A549 (cell line): ENCODE results near the gene METRNL. TPM values are rescaled to one million over a fixed set of nuclear protein-coding genes. Genes with fewer than 3 reads are reported as not detected.

ENCODE experiments used
- ATAC-seq, 2 experiments: fragments of 200-7000 bp in 1 of 2; fragments of >200 bp in 1 of 2; cut with Nextera tagmentation in 1 of 2; cut with Tn5 transposase in 1 of 2; 3 replicates each; pipeline versions ENCODE4 v1.8.0 to v1.9.1; 2018 to 2020; ENCODE audit warnings: mild to moderate bottlenecking in 1 of 2, moderate library complexity in 1 of 2
- CTCF ChIA-PET: fragments of 300-600 bp; sonication (Branson Sonifier 250); formaldehyde crosslinking; extraction: SDS; loops from one replicate; lab custom pipeline; 2021; ENCODE audit warnings: antibody characterized with exemption, inconsistent platforms; lab: Yijun Ruan, JAX
- POLR2A ChIA-PET: fragments of 350-600 bp; formaldehyde crosslinking; extraction: SDS; loops from one replicate; lab custom pipeline; 2021; ENCODE audit warnings: antibody characterized with exemption, inconsistent platforms; lab: Yijun Ruan, JAX
- DNase-seq, 2 experiments: peaks; one replicate each; pipeline versions ENCODE4 v3.0.0 to v3.0.0-alpha.2; 2011 to 2016; ENCODE audit warnings: low read depth in 1 of 2, low spot score in 1 of 2
- FAIRE-seq: peaks from 2 replicates; lab custom pipeline; 2011; peaks lifted over from hg19 to GRCh38; lab: Jason Lieb, UNC
- H3K27ac ChIP-seq, 2 experiments: fragments of >200 bp; sonication (Bioruptor Twin); formaldehyde crosslinking; 3 replicates each; pipeline ENCODE4 v1.5.1; 2016 to 2017
- H3K4me1 ChIP-seq: fragments of >200 bp; sonication (Bioruptor Twin); formaldehyde crosslinking; 3 replicates; pipeline ENCODE4 v1.6.1; 2016
- H3K4me2 ChIP-seq: fragments of >200 bp; sonication (Bioruptor Twin); formaldehyde crosslinking; 3 replicates; pipeline ENCODE4 v1.6.1; 2016
- H3K4me3 ChIP-seq: fragments of >200 bp; sonication (Bioruptor Twin); formaldehyde crosslinking; 3 replicates; pipeline ENCODE4 v1.5.1; 2016
- H3K9me3 ChIP-seq: fragments of >200 bp; sonication (Bioruptor Twin); formaldehyde crosslinking; 3 replicates; pipeline ENCODE4 v1.6.1; 2016
- BHLHE40 ChIP-seq: IDR thresholded peaks from 2 replicates; pipeline ENCODE4 v1.6.1; 2012; ENCODE audit warnings: low read depth, low read length, inconsistent platforms
- CBX2 ChIP-seq: fragments of 200-600 bp; sonication (generic); IDR thresholded peaks from 2 replicates; pipeline ENCODE4 v1.6.1; 2016; ENCODE audit warnings: low read depth, mild to moderate bottlenecking, borderline replicate concordance
- CHD2 ChIP-seq: fragments of 150-350 bp; IDR thresholded peaks from 2 replicates; pipeline ENCODE4 v1.6.1; 2014; ENCODE audit warnings: low read length; ENCODE audit not compliant: partially characterized antibody
- EHMT2 ChIP-seq: fragments of 200-600 bp; sonication (generic); IDR thresholded peaks from 2 replicates; pipeline ENCODE4 v1.6.1; 2016; ENCODE audit warnings: antibody characterized with exemption, low read depth, mild to moderate bottlenecking, moderate library complexity
- FOSL2 ChIP-seq, 2 experiments: fragments of 450-650 bp in 1 of 2; fragments of >200 bp in 1 of 2; sonication (Bioruptor Twin) in 1 of 2; formaldehyde crosslinking; IDR thresholded peaks; 2 replicates each; pipeline versions ENCODE4 v1.5.0 to v1.6.1; 2016 to 2020; ENCODE audit warnings: mild to moderate bottlenecking in 1 of 2, moderate library complexity in 1 of 2
- FOXS1 ChIP-seq: fragments of 250-450 bp; sonication (Bioruptor Pico); IDR thresholded peaks from 2 replicates; pipeline ENCODE4 v1.5.0; 2020; ENCODE audit warnings: mild to moderate bottlenecking, moderate library complexity
- GATA3 ChIP-seq: IDR thresholded peaks from 2 replicates; pipeline ENCODE4 v1.6.1; 2012; ENCODE audit warnings: borderline replicate concordance
- HOXA7 ChIP-seq: fragments of 250-450 bp; sonication (Bioruptor Pico); IDR thresholded peaks from 2 replicates; pipeline ENCODE4 v1.5.0; 2020; ENCODE audit warnings: mild to moderate bottlenecking, moderate library complexity
- HOXB13 ChIP-seq: fragments of 250-450 bp; sonication (Bioruptor Pico); IDR thresholded peaks from 2 replicates; pipeline ENCODE4 v1.5.0; 2020; ENCODE audit warnings: low read depth, mild to moderate bottlenecking, moderate library complexity
- KDM1A ChIP-seq: fragments of 200-600 bp; sonication (generic); IDR thresholded peaks from 2 replicates; pipeline ENCODE4 v1.6.1; 2016; ENCODE audit warnings: low read depth, mild to moderate bottlenecking
- MAFK ChIP-seq: fragments of 450-650 bp; IDR thresholded peaks from 2 replicates; pipeline ENCODE4 v1.6.1; 2014; ENCODE audit not compliant: partially characterized antibody
- NPAS2 ChIP-seq: fragments of 250-450 bp; sonication (Bioruptor Pico); IDR thresholded peaks from 2 replicates; pipeline ENCODE4 v1.8.0; 2022; ENCODE audit warnings: mild to moderate bottlenecking, moderate library complexity, borderline replicate concordance
- NR3C1 ChIP-seq: fragments of >200 bp; sonication (Bioruptor Twin); formaldehyde crosslinking; IDR thresholded peaks from 3 replicates; pipeline ENCODE4 v1.6.1; 2017
- PHF8 ChIP-seq: fragments of 200-600 bp; sonication (generic); IDR thresholded peaks from 2 replicates; pipeline ENCODE4 v1.6.1; 2016; ENCODE audit warnings: low read depth, mild to moderate bottlenecking, antibody characterized with exemption, moderate library complexity, borderline replicate concordance
- POLR2A ChIP-seq: IDR thresholded peaks from 2 replicates; pipeline ENCODE4 v1.6.1; 2012; ENCODE audit warnings: mild to moderate bottlenecking, low read length
- RARB ChIP-seq: fragments of 250-450 bp; sonication (Bioruptor Pico); IDR thresholded peaks from 2 replicates; pipeline ENCODE4 v1.8.0; 2021; ENCODE audit warnings: mild to moderate bottlenecking, moderate library complexity
- RCOR1 ChIP-seq: fragments of 150-350 bp; IDR thresholded peaks from 2 replicates; pipeline ENCODE4 v1.6.1; 2014; ENCODE audit warnings: antibody characterized with exemption, low read length, low read depth
- RFX5 ChIP-seq: fragments of 450-650 bp; IDR thresholded peaks from 2 replicates; pipeline ENCODE4 v1.7.1; 2014; ENCODE audit warnings: antibody characterized with exemption, mild to moderate bottlenecking, moderate library complexity
- RNF2 ChIP-seq: fragments of 200-600 bp; sonication (generic); IDR thresholded peaks from 2 replicates; pipeline ENCODE4 v1.6.1; 2016; ENCODE audit warnings: low read depth, mild to moderate bottlenecking, antibody characterized with exemption, moderate library complexity, borderline replicate concordance
- SMC3 ChIP-seq: fragments of >200 bp; sonication (Bioruptor Twin); formaldehyde crosslinking; IDR thresholded peaks from 3 replicates; pipeline ENCODE4 v1.6.1; 2018; ENCODE audit warnings: inconsistent platforms
- TP53 ChIP-seq: fragments of 250-450 bp; sonication (Bioruptor Pico); IDR thresholded peaks from 2 replicates; pipeline ENCODE4 v1.5.0; 2021; ENCODE audit warnings: mild to moderate bottlenecking, moderate library complexity
- ZFP36 ChIP-seq: fragments of 450-650 bp; IDR thresholded peaks from 2 replicates; pipeline ENCODE4 v1.6.1; 2014; ENCODE audit warnings: borderline replicate concordance; ENCODE audit not compliant: partially characterized antibody
- ZSCAN20 ChIP-seq: fragments of 250-450 bp; sonication (Bioruptor Pico); IDR thresholded peaks from 2 replicates; pipeline ENCODE4 v1.8.0; 2022; ENCODE audit warnings: mild to moderate bottlenecking, moderate library complexity
- WGBS: methylation state at CpG from one replicate; pipeline ENCODE4 v1.1.6; 2017; ENCODE audit errors: missing lambda C conversion rate; 5-methylcytosine and 5-hydroxymethylcytosine counted together
- polyA plus RNA-seq, 4 experiments: library from polyadenylated mRNA; depleted of rRNA in 3 of 4; stranded (reverse); fragments of >200 nt; fragmentation: RNase III in 1 of 4; extraction: RNeasy Plus Mini Kit Qiagen cat#74134 plus additional on column Dnase treatment in 1 of 4; gene quantifications; 2 replicates in 3 of 4; 3 replicates in 1 of 4; pipeline ENCODE4 v1.2.3, GENCODE V29; 2011 to 2017
- TF ChIP-seq, protein P1 (sequence below): IDR thresholded peaks from 2 replicates; pipeline ENCODE4 v1.6.1; 2012
- TF ChIP-seq, protein P2 (sequence below): fragments of >200 bp; sonication (Bioruptor Twin); formaldehyde crosslinking; IDR thresholded peaks from 3 replicates; pipeline ENCODE4 v1.5.1; 2016
- TF ChIP-seq, protein P3 (sequence below): fragments of 450-650 bp; IDR thresholded peaks from 2 replicates; pipeline ENCODE4 v1.6.1; 2014; ENCODE audit warnings: antibody characterized with exemption
- TF ChIP-seq, protein P4 (sequence below): IDR thresholded peaks from 2 replicates; pipeline ENCODE4 v1.6.1; 2012
- TF ChIP-seq, protein P5 (sequence below): fragments of >200 bp; sonication (Bioruptor Twin); formaldehyde crosslinking; IDR thresholded peaks from 2 replicates; pipeline ENCODE4 v1.6.1; 2016

METRNL gene
- polyA plus RNA-seq, 2 of the 4 experiments (the other 2 are of a cell fraction) = 1.7 to 6.4 TPM

DNA sequence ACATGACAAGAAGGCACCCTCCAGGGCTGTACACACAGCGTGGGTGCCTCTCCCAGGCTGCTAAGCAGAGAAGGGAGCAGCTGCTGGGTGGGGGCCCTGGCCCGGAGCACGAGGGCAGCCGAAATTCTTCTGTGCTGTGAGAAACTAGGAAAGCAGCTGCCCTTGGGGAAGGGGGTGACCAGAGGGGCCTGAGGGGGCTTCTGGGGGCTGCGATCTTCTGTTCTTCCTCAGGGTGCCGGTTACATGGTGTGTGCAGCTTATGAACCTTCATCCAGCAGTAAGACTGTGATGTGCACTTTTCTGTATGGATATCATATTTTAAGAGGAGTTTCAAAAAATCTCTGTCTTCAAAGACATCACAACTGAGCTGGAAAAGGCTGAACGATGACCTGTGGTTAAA, 43.2 kb upstream of the METRNL start:
- no peak overlapping the region for H3K4me2 ChIP-seq
- FAIRE-seq (no peak), DNase-seq (no peak), ATAC-seq (peak in 1 of 2 experiments; percentile 26; a peak in 1 of 6 replicates)
- 90% methylated on average over 7 of the region's 7 CpGs for WGBS
- TF ChIP-seq RARB (CRISPR knock-in tag) (no peak), HOXA7 (no peak), FOSL2 (IDR thresholded peaks at IDR 0.05) (no peak), FOSL2 (CRISPR knock-in tag; IDR thresholded peaks at IDR 0.05) (no peak), BHLHE40 (no peak), FOXS1 (no peak), PHF8 (no peak), NR3C1 (no peak), NPAS2 (CRISPR knock-in tag) (no peak), HOXB13 (CRISPR knock-in tag) (no peak), RCOR1 (no peak), GATA3 (no peak), CHD2 (no peak), CBX2 (no peak), EHMT2 (no peak), POLR2A (no peak)
- TF ChIP-seq, protein P1, sequence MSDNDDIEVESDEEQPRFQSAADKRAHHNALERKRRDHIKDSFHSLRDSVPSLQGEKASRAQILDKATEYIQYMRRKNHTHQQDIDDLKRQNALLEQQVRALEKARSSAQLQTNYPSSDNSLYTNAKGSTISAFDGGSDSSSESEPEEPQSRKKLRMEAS = no peak
- TF ChIP-seq, protein P2, sequence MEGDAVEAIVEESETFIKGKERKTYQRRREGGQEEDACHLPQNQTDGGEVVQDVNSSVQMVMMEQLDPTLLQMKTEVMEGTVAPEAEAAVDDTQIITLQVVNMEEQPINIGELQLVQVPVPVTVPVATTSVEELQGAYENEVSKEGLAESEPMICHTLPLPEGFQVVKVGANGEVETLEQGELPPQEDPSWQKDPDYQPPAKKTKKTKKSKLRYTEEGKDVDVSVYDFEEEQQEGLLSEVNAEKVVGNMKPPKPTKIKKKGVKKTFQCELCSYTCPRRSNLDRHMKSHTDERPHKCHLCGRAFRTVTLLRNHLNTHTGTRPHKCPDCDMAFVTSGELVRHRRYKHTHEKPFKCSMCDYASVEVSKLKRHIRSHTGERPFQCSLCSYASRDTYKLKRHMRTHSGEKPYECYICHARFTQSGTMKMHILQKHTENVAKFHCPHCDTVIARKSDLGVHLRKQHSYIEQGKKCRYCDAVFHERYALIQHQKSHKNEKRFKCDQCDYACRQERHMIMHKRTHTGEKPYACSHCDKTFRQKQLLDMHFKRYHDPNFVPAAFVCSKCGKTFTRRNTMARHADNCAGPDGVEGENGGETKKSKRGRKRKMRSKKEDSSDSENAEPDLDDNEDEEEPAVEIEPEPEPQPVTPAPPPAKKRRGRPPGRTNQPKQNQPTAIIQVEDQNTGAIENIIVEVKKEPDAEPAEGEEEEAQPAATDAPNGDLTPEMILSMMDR = no peak
- H3K9me3 ChIP-seq = peaks cover 14% of the 10 kb centered on the region; the same call in 2 of the 3 replicates
- no peak overlapping the region for H3K4me3 ChIP-seq
- H3K4me1 ChIP-seq = no peaks in the 10 kb centered on the region
- ChIA-PET POLR2A (no interaction called here), CTCF (interaction anchor here (1.6 kb wide), 1 partner anchor 254 kb away, joined by 4 read pairs; no protein-coding TSS in a partner anchor)
- H3K27ac ChIP-seq = no peak overlapping the region

DNA sequence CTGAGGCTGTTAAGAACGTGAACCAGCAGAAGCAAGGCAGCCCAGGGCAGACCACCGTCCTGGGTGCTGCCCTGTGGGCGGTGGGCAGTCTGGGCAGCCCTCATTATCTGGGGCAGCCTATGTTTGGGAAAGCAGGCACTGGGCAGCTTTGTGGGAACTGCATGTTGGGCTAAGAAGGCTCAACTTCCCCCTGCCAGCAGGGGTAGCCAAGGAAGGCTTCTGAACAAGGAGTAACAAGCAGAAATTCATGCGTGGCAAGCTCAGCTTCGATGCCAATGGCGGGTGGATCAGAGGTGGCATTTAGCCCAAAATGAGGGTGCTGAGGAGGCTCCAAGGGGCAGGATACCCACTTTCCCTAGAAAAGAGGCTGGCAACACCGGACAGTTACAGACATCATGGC, 42.7 kb upstream of the METRNL start:
- H3K4me3 ChIP-seq = no peak overlapping the region
- FAIRE-seq (no peak), DNase-seq (no peak), ATAC-seq (no peak)
- POLR2A ChIA-PET = no interaction called here
- TF ChIP-seq ZFP36 (no peak), ZSCAN20 (CRISPR knock-in tag) (no peak), MAFK (no peak), FOXS1 (no peak), CHD2 (no peak), KDM1A (no peak), RFX5 (no peak)
- WGBS = 87% methylated on average over 7 of the region's 7 CpGs
- H3K27ac ChIP-seq = no peak overlapping the region
- H3K4me2 ChIP-seq = no peak overlapping the region
- CTCF ChIA-PET = interaction anchor here (0.7 kb wide), 1 partner anchor 8 kb away, joined by 3 read pairs; no protein-coding TSS in a partner anchor
- H3K9me3 ChIP-seq = peaks cover 18% of the 10 kb centered on the region; the same call in 2 of the 3 replicates
- H3K4me1 ChIP-seq = no peaks in the 10 kb centered on the region

DNA sequence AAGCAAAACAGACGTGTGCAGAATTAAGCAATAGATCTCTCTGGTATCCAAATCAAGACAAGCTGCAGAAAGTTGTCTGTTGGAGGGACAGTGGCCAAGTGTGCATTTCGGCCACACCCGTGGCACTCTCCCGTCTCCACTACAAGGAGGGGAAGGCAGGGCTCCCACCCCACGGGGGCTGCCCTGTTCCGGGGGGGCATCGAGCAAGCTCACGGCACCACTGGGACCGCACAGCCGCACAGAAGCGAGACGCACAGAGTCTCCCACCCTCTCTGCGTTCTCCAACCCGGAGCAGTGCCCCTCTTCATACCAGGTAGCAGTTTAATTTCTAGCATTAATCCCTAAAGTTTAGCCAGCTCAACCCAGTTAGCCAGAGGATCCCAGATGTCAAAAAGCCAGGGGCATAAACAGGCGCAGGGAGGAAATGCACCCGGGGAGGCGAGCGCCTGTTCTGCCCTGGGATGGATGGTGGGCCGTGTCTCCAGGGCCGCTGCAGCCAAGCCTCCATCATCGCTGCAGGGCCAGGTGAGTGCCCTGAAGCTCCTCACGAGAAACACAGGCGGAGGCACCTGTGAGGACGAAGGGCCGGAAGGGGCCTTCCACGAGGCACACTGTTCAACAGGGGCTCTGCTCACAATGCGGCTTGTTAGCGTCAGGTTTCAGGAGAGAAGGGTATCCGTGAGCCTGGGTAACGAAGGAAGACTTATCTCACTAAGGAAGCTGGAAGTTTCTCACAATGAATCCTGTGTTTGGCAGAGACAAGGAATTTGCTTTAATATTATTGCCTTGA, 42.1 kb upstream of the METRNL start:
- WGBS = 91% methylated on average over 28 of the region's 30 CpGs
- DNase-seq (no peak), FAIRE-seq (no peak), ATAC-seq (no peak)
- ChIA-PET POLR2A (no interaction called here), CTCF (interaction anchor here (0.7 kb wide), 1 partner anchor 8 kb away, joined by 3 read pairs; no protein-coding TSS in a partner anchor)
- Histone ChIP-seq H3K4me2 (no peak overlapping the region), H3K27ac (no peak overlapping the region), H3K4me1 (no peaks in the 10 kb centered on the region), H3K9me3 (peaks cover 22% of the 10 kb centered on the region; the same call in 2 of the 3 replicates), H3K4me3 (no peak overlapping the region)
- TF ChIP-seq RCOR1 (no peak), RARB (CRISPR knock-in tag) (no peak), FOXS1 (no peak), BHLHE40 (no peak), SMC3 (no peak), TP53 (CRISPR knock-in tag) (no peak), POLR2A (no peak), CHD2 (no peak), RNF2 (no peak)
- TF ChIP-seq, protein P3, sequence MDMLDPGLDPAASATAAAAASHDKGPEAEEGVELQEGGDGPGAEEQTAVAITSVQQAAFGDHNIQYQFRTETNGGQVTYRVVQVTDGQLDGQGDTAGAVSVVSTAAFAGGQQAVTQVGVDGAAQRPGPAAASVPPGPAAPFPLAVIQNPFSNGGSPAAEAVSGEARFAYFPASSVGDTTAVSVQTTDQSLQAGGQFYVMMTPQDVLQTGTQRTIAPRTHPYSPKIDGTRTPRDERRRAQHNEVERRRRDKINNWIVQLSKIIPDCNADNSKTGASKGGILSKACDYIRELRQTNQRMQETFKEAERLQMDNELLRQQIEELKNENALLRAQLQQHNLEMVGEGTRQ = no peak
- TF ChIP-seq, protein P4, sequence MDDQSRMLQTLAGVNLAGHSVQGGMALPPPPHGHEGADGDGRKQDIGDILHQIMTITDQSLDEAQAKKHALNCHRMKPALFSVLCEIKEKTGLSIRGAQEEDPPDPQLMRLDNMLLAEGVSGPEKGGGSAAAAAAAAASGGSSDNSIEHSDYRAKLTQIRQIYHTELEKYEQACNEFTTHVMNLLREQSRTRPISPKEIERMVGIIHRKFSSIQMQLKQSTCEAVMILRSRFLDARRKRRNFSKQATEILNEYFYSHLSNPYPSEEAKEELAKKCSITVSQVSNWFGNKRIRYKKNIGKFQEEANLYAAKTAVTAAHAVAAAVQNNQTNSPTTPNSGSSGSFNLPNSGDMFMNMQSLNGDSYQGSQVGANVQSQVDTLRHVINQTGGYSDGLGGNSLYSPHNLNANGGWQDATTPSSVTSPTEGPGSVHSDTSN = no peak
- TF ChIP-seq, protein P5, sequence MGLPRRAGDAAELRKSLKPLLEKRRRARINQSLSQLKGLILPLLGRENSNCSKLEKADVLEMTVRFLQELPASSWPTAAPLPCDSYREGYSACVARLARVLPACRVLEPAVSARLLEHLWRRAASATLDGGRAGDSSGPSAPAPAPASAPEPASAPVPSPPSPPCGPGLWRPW = no peak
